ENCODE measurements around the gene FALEC.

DNA sequence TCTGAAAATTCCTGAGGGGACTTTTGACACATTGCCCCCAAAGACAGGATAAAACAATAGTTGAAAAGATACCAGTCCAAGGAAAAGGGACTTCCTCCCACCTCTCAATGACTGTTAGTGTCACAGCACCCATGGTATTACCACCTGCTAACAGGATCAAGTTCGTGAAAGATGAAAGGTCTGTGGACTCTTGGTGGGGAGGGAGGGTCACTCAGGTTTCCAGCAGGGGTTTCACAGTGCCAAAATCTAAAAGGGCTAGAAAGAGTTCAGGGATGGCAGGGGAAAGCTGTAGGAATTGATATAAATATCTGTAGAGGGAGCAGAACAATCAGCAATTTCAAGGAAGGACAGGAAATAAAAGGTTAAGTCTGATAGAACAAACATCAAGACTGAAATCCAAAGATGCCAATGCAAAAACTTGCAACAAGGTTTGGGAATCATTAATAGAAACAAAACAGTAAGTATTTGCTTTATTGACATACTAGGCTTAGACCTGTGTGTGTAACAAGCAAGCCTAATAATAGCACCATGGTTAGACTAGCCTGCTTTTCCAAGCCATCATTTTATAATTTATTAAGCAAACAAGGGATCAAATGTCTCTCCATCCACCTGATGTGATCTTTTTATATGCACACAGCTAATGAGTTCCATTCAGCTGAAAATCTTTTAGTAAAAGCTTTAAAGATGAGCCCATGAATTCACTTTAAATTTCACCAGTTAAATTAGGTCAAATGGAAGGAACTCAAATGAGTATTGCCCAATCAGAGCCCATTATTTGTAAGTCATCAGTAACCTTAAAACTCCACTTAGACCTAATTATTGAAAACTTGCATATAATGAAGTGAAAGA lies 60.2 kb downstream of the FALEC start:
- TF ChIP-seq, protein P1, sequence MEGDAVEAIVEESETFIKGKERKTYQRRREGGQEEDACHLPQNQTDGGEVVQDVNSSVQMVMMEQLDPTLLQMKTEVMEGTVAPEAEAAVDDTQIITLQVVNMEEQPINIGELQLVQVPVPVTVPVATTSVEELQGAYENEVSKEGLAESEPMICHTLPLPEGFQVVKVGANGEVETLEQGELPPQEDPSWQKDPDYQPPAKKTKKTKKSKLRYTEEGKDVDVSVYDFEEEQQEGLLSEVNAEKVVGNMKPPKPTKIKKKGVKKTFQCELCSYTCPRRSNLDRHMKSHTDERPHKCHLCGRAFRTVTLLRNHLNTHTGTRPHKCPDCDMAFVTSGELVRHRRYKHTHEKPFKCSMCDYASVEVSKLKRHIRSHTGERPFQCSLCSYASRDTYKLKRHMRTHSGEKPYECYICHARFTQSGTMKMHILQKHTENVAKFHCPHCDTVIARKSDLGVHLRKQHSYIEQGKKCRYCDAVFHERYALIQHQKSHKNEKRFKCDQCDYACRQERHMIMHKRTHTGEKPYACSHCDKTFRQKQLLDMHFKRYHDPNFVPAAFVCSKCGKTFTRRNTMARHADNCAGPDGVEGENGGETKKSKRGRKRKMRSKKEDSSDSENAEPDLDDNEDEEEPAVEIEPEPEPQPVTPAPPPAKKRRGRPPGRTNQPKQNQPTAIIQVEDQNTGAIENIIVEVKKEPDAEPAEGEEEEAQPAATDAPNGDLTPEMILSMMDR (IDR thresholded peaks at IDR 0.05), result no peak
- TF ChIP-seq POLR2A (IDR thresholded peaks at IDR 0.05), result no peak

All from lower leg skin (tissue), 3 donors.